Muscle of leg (tissue), 11 donors: Measurements from ENCODE around the gene TMC3. TPM values are rescaled to one million over a fixed set of nuclear protein-coding genes. Genes with fewer than 3 reads are reported as not detected.

Source experiments
- DNase-seq: peaks from one replicate; pipeline ENCODE4 v3.0.0; 2013
- H3K27ac ChIP-seq: one replicate; pipeline ENCODE4 v1.5.1; 2013; ENCODE audit warnings: mild to moderate bottlenecking, low read length, control low read depth
- H3K27me3 ChIP-seq: one replicate; pipeline ENCODE4 v1.6.1; 2013; ENCODE audit warnings: low read length; ENCODE audit not compliant: control insufficient read depth, insufficient read depth
- H3K36me3 ChIP-seq: one replicate; pipeline ENCODE4 v1.6.1; 2013; ENCODE audit warnings: low read length; ENCODE audit not compliant: control insufficient read depth, insufficient read depth
- H3K4me1 ChIP-seq: one replicate; pipeline ENCODE4 v1.6.1; 2013; ENCODE audit warnings: low read length; ENCODE audit not compliant: control insufficient read depth, insufficient read depth
- H3K4me3 ChIP-seq: one replicate; pipeline ENCODE4 v1.5.1; 2013; ENCODE audit warnings: low read length, control low read depth
- H3K9me3 ChIP-seq: replicated peaks from 2 replicates; pipeline ENCODE4 v1.6.1; 2013; ENCODE audit warnings: low read depth, low read length; ENCODE audit not compliant: control insufficient read depth
- WGBS: methylation state at CpG from one replicate; pipeline ENCODE4 v1.1.5; 2013; ENCODE audit warnings: missing lambda C conversion rate; ENCODE audit not compliant: insufficient coverage; 5-methylcytosine and 5-hydroxymethylcytosine counted together
- polyA plus RNA-seq, 8 donors: library from polyadenylated mRNA; unstranded; fragments of 120-200 nt; gene quantifications; one replicate each; pipeline versions ENCODE4 v1.2.1 to v1.2.3, GENCODE V29; 2013; ENCODE audit warnings: inconsistent platforms in 1 of 8, low replicate concordance in 1 of 8; ENCODE audit not compliant: insufficient read length in 8 of 8, insufficient read depth in 1 of 8
- total RNA-seq: library from RNA; stranded (reverse); fragments of 120-200 nt; gene quantifications from one replicate; pipeline ENCODE4 v1.2.4, GENCODE V29; 2013

Gene TMC3
- total and polyA plus RNA-seq, 9 donors, result 0.04 to 0.25 (median 0.06) TPM; not detected in 2

DNA sequence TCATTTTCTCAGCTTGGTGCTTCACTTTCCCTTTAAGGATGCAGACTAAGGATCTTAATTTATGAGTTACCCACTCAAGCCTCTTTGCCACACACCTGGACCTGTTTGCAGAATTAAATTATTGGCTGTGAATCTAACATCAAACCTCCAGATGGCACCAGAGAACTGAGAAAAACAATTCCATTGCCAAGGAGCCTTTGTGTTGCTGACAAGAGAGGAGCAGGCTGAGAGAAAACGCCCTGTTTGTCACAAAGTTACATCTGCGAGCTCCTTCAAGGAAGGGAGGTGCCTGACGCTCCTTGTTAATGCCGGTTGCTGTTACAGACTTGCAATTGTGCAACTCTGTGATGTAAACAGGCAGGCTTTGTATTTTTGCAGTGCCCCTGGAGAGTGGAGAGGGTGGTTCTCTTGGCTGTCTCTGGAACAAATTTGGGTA lies 36.3 kb upstream of the TMC3 start:
- Histone ChIP-seq H3K36me3 (no peaks in the 10 kb centered on the region), H3K9me3 (no peaks in the 10 kb centered on the region), H3K4me3 (no peak overlapping the region), H3K27ac (peak overlapping the region; percentile 9), H3K4me1 (peaks cover 8% of the 10 kb centered on the region), H3K27me3 (no peaks in the 10 kb centered on the region)
- DNase-seq, result peak; percentile 92
- 0% methylated on average over 4 of the region's 4 CpGs for WGBS

- H3K9me3 ChIP-seq, result no peaks in the 10 kb centered on the region
- 83% methylated on average over 6 of the region's 10 CpGs for WGBS
- no peak overlapping the region for H3K27ac ChIP-seq
- no peak for DNase-seq
- H3K27me3 ChIP-seq, result no peaks in the 10 kb centered on the region
- no peak overlapping the region for H3K4me3 ChIP-seq
- H3K36me3 ChIP-seq, result no peaks in the 10 kb centered on the region
- H3K4me1 ChIP-seq, result peaks cover 8% of the 10 kb centered on the region
These were observed 33.7 kb upstream of the TMC3 start for GRCh38 chr15:81407718-81408117.

- no peaks in the 10 kb centered on the region for H3K36me3 ChIP-seq
- 50% methylated on average over 1 of the region's 1 CpG for WGBS
- no peaks in the 10 kb centered on the region for H3K27me3 ChIP-seq
- H3K9me3 ChIP-seq, result no peaks in the 10 kb centered on the region
- DNase-seq, result no peak
- H3K4me1 ChIP-seq, result peaks cover 8% of the 10 kb centered on the region
- H3K27ac ChIP-seq, result no peak overlapping the region
- H3K4me3 ChIP-seq, result no peak overlapping the region
These were observed 33.2 kb upstream of the TMC3 start for GRCh38 chr15:81407176-81407575.

GRCh38 chr15:81400640-81401236 lies 26.7 kb upstream of the TMC3 start:
- H3K27ac ChIP-seq, result no peak overlapping the region
- WGBS, result 43% methylated on average over 2 of the region's 6 CpGs

GRCh38 chr15:81398910-81399551 lies 25.0 kb upstream of the TMC3 start:
- Histone ChIP-seq H3K9me3 (peaks cover 4% of the 10 kb centered on the region), H3K4me1 (no peaks in the 10 kb centered on the region), H3K4me3 (no peak overlapping the region), H3K36me3 (no peaks in the 10 kb centered on the region), H3K27ac (no peak overlapping the region), H3K27me3 (no peaks in the 10 kb centered on the region)
- no peak for DNase-seq
- WGBS, result no CpG with 5 or more reads among the region's 5 CpGs

More at GRCh38 chr15:81400640-81401236, 26.7 kb upstream of the TMC3 start:
- Histone ChIP-seq H3K4me1 (no peaks in the 10 kb centered on the region), H3K4me3 (no peak overlapping the region), H3K9me3 (peaks cover 4% of the 10 kb centered on the region), H3K27me3 (no peaks in the 10 kb centered on the region), H3K36me3 (no peaks in the 10 kb centered on the region)
- DNase-seq, result peak; percentile 55

DNA sequence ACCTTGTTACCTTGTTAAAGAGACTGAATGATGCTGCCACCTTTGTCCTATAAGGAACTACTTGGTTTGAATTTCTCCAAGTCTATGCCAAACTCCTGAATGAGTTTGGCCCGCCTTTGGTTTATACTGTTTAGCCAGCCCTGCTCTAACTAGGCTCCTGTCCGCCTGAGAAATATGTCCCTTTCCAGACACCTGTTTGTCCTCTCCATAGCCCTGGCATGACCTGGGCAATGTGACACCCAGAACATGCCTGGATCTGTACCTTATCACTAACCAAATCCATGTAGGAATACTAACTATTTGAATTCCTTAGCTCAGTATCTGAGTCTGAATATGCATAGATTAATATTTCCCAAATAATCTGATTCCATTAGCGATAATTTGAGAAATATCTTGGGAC lies 24.4 kb upstream of the TMC3 start:
- no peak overlapping the region for H3K27ac ChIP-seq
- whole genome bisulfite sequencing, result 75% methylated on average over 2 of the region's 3 CpGs
- no peaks in the 10 kb centered on the region for H3K36me3 ChIP-seq
- H3K27me3 ChIP-seq, result no peaks in the 10 kb centered on the region
- H3K4me1 ChIP-seq, result no peaks in the 10 kb centered on the region
- no peak for DNase-seq
- peaks cover 4% of the 10 kb centered on the region for H3K9me3 ChIP-seq
- H3K4me3 ChIP-seq, result no peak overlapping the region

DNA sequence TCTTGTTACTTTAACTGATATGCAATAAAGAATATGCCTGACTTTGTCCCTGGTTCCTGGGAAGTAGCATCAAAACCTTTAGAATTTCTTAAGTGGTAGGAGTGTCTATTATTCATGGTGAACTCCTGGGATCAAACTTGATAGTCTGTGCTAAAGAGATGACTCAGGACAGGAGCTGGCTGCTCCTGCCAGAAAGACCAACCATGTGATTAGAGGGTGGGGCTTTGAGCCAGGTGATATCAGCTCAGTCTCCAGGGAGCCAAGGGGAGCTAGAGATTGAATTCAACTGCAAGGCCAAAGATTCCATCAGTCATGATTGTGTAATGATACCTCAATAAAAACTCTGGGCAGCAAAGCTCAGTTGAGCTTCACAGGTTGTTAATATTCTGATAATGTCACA lies 20.6 kb upstream of the TMC3 start:
- DNase-seq, result no peak
- no peaks in the 10 kb centered on the region for H3K4me1 ChIP-seq
- no peaks in the 10 kb centered on the region for H3K36me3 ChIP-seq
- H3K27me3 ChIP-seq, result no peaks in the 10 kb centered on the region
- no peak overlapping the region for H3K4me3 ChIP-seq
- no peaks in the 10 kb centered on the region for H3K9me3 ChIP-seq
- no peak overlapping the region for H3K27ac ChIP-seq

GRCh38 chr15:81391657-81392056 lies 17.6 kb upstream of the TMC3 start:
- no peak for DNase-seq
- H3K9me3 ChIP-seq, result no peaks in the 10 kb centered on the region
- no peak overlapping the region for H3K27ac ChIP-seq
- WGBS, result 100% methylated on average over 1 of the region's 2 CpGs
- no peak overlapping the region for H3K4me3 ChIP-seq
- no peaks in the 10 kb centered on the region for H3K36me3 ChIP-seq
- no peaks in the 10 kb centered on the region for H3K27me3 ChIP-seq
- H3K4me1 ChIP-seq, result no peaks in the 10 kb centered on the region

- DNase-seq, result no peak
- Histone ChIP-seq H3K36me3 (no peaks in the 10 kb centered on the region), H3K27me3 (no peaks in the 10 kb centered on the region), H3K27ac (no peak overlapping the region), H3K9me3 (no peaks in the 10 kb centered on the region), H3K4me3 (no peak overlapping the region), H3K4me1 (no peaks in the 10 kb centered on the region)
- WGBS, result no CpG with 5 or more reads among the region's 1 CpG
These were observed 14.4 kb upstream of the TMC3 start for GRCh38 chr15:81388436-81388770.

DNA sequence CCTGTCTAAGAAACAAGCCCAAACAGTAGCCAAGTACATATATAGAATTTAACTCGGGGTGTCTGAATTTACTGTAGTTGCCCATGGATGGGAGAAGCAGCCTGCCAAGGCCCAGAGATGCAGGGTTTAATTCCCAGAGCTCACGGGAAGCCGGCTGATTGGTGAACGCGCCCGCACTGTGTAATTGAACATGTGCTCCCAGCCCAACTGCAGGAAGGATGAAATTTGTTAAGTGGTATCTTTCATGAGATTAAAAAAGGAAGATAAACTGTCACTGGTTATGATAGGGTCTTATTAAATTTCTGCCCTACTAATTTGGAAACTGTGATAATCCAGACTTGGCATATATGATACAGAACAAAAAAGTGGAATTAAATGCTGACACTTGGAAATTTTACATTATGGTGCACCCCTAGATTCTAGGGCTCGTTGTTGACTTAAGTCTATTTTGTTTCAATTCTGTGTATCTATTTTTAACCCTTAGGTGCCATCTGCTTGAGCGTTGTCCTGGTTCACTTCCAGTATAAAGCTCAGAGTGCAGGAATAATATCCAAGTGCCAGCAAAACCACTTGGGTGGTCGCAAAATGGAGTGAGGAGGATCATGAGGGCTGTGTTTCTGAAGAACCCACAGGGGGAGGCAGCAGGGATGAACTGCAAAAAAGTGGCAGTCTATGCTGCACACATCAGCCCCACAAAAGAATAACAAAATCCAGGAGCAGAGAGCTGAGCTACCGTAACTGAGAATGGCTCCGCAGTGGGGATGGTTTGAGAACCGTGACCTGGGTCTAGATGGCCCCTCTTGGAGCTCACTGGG lies 13.8 kb upstream of the TMC3 start:
- Histone ChIP-seq H3K27ac (no peak overlapping the region), H3K9me3 (no peaks in the 10 kb centered on the region), H3K4me1 (no peaks in the 10 kb centered on the region), H3K27me3 (no peaks in the 10 kb centered on the region), H3K4me3 (no peak overlapping the region), H3K36me3 (no peaks in the 10 kb centered on the region)
- DNase-seq, result no peak
- WGBS, result 92% methylated on average over 8 of the region's 12 CpGs
